GM10266 (cell line): Measurements from ENCODE around the gene CSTPP1.
"Not testable (repeated sequence)": the region's sequence is repeated elsewhere in the genome, so short reads cannot be mapped to it uniquely, and the experiment has no call there.

Source experiments
- DNase-seq: peaks from one replicate; pipeline ENCODE4 v3.0.0; 2012; ENCODE audit errors: extremely low spot score
- CTCF ChIP-seq: IDR thresholded peaks from 2 replicates; pipeline ENCODE4 v1.5.1; 2012; ENCODE audit warnings: mild to moderate bottlenecking, low read depth; ENCODE audit not compliant: control insufficient read depth, insufficient read depth; ENCODE audit errors: missing control alignments

The CSTPP1 gene

DNA sequence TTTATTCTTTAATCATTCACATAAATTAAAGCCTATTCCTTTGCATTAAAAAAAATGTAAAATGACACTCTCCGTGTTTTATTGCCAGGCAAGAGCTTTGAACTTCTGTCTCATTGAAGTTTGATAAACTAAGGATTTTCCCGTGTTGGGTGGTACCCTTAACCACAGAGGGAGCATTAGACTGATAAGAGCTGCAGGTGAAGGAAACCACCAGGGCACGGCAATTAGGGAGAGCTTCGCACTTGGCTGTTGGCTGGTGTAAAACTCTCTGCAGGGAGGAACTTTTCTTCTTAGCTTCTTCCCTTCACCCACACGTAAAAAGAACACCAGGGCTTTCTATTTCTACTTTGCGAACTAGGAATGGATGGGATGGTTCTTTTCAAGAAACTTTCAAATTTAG, 47.0 kb downstream of the CSTPP1 start:
- no peak for TF ChIP-seq CTCF
- DNase-seq = no peak

DNA sequence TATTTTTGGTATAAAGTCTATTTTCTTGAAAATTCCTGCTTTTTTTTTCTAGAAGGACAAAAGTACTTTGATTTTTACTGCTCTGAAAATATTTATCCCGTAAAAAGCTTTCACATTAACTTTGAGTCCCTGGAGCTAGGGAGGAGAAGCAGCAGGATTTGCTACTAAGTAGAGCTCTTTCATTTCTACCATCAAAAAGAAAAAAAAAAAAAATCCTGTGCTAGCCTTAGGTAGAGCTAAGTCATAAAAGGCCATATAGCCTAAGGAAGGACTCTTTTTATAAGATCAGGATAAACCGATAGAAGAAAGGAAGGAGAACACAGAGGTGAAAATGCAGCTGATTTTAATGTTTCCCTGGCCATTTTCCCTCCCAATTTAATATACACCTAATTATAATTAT, 48.0 kb downstream of the CSTPP1 start:
- no peak for TF ChIP-seq CTCF
- no peak for DNase-seq

DNA sequence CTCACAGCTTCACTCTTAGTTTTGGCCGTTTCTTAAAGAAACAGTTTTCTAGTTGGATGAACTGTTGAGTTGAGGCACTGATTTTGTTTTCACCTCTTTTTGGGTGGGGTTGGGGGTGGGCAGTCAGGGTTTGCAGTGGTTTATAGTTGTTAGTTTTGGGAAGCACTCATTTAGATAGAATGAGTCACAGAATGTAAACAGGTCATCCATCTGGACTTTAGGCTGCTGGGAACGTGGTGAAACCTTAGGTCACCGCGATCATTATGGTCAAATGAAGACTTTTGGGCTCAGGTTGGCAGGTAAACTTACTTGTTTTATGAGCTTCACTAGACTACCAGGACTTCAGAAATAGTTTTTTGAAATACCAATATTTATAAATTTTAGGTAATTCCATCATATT, 48.4 kb downstream of the CSTPP1 start:
- no peak for DNase-seq
- no peak for TF ChIP-seq CTCF

GRCh38 chr11:46987183-46987582, 50.6 kb downstream of the CSTPP1 start:
- DNase-seq = no peak
- TF ChIP-seq CTCF = no peak

- not testable (repeated sequence) for DNase-seq
Observed at GRCh38 chr11:46989810-46990487, 53.4 kb downstream of the CSTPP1 start.

- DNase-seq = no peak
- no peak for TF ChIP-seq CTCF
Observed at GRCh38 chr11:46991391-46991790, 54.8 kb downstream of the CSTPP1 start.

DNA sequence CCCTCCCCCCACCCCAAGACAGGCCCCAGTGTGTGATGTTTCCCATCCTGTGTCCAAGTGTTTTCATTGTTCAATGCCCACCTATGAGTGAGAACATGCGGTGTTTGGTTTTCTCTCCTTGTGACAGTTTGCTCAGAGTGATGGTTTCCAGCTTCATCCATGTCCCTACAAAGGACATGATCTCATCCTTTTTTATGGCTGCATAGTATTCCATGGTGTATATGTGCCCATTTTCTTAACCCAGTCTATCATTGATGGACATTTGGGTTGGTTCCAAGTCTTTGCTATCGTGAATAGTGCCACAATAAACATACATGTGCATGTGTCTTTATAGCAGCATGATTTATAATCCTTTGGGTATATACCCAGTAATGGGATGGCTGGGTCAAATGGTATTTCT, 55.8 kb downstream of the CSTPP1 start:
- not testable (repeated sequence) for DNase-seq

- DNase-seq = not testable (repeated sequence)
Observed at GRCh38 chr11:46997796-46998195, 61.2 kb downstream of the CSTPP1 start.

DNA sequence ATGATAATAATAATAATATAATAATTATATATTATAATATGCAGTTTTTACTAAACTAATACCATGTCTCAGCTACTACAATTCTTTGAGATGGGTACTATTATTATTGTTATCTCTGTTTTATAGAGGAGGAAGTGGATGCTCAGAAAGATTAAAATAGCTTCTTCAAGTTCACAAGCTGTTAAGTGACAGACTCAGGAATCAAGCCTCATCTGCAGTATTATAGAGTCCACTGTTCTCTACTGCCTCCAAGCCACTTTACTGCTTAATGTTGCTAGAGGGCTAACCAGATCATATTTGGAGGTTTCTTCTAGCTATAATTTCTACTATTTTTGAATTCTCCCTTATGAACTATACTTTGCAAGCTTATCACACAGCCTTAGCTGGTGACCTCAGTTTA, 62.7 kb downstream of the CSTPP1 start:
- no peak for DNase-seq
- no peak for TF ChIP-seq CTCF
